ENCODE measurements around the gene LRSAM1.

The LRSAM1 gene

DNA sequence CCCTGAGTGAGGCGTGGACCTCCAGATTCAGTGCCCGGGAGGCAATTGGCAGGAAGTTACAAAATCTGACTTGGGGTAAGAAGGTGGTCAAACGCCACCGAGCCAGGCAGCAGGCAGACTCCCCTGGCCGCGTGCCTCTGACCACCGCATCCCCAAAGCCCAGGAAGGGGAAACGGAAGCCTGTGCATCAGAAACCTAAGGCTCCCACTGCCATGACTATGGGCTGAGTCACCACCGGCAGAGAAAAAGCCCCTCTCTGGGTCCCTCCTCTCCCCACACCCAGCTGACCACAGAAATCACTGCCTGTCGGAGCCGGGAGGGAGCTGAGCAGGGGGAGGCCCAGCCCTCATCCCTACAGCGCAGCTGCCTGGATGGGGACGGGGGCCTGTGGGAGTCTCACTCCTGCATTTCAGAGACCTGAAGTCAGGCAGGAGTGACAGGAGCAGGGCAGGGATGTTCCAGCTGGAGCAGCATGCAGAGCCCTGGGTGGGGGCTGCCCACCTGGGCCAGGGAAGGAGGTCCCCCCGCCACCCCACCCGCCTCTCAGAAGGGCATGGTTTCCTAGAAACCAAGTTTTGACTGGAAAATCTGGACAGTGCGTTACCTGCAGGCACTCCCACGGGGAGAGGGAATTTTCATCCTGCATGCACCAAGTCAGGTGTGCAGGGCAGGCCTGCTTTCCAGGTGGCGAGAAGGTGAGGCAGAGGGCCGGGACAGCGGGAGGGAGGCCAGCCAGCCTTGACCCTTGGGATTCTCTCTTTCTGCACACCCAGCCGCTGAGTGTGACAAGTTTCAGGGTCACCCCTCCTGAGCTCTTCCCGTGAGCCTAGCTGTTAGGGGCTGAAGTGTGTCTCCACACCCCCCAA, 68.2 kb downstream of the LRSAM1 start:
- peak; percentile 34 to 80 for DNase-seq

DNA sequence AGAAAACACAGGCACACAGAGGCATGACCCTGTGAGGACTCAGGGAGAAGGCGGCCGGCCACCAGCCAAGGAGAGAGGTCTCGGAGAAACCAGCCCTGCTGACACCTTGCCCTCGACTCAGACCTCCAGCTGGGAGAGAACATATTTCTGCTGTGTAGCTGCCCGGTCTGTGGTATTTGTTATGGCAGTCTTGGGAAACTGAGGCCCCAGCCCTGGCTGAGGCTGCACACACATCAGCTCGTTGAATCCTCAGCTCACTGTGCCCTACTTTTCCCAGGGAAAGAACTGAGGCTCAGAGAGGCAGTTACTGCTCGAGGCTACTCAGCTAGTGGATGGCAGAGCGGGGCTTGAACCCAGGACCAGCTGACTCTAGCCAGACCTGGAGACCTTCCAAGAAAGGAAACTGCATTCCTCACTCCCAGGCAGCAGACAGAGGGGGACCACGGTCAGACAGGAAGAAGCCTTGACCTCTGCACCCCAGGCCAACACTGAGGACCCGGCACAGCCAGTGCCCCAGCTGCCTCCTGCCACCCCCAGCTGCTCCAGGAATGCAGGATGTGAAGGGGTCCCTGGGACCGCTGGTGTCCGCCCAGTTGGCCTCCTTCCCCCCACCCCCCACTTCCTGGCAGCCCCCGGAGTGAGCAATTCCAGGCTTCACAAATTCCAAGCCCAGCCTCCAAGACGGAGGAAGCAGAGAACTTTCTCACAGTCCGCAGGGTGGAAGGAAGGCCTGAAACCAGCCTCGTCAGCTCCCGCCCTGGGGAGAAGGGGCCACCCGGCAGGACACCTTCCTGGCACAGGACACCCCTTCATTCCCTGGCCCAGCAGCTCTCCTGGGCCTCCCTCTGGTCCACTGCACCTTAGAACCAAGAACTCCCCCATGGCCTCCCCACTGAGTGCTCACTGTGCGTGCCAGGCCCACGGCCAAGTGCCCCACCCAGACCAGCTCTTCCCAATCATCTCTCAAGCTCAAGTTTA, 69.9 kb downstream of the LRSAM1 start:
- DNase-seq: no peak

DNA sequence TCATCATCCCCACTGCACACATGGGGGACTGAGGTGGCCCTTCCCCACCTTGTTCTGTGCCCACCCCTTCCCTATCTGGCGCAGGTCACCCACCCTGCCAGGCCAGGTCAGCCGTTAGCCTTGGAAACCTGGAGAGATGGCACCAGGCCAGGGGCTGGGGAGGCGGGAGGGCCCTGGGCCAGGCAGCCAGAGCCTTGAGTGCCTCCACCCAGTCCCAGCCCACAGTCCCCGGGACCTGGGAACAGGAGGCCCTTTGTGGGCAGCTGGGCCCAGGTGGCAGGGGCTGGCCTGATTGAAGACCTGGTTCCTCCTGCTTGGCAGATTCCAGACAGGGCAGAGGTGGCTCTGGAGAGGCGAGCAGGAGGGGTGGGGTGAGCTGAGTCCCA, 70.6 kb downstream of the LRSAM1 start:
- no peak for DNase-seq

DNA sequence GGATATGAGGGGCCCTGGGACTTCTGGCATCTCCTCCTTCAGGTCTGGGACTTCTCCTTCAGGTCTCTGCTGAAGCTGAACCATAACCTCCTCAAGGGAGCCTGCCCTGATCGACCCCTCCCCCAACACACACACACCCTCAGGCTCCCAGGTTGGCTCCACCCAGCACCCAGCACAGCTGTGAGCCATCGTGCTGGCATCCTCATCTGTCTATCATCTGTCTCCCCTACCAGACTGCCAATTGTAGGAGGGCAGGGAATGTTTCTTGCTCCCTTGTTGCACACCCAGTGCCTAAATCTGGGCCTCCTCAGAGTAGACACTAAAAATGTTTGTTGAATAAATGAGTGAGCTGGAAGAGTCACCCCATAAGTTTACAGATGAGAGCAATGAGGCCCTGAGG, 71.4 kb downstream of the LRSAM1 start:
- DNase-seq: no peak

DNA sequence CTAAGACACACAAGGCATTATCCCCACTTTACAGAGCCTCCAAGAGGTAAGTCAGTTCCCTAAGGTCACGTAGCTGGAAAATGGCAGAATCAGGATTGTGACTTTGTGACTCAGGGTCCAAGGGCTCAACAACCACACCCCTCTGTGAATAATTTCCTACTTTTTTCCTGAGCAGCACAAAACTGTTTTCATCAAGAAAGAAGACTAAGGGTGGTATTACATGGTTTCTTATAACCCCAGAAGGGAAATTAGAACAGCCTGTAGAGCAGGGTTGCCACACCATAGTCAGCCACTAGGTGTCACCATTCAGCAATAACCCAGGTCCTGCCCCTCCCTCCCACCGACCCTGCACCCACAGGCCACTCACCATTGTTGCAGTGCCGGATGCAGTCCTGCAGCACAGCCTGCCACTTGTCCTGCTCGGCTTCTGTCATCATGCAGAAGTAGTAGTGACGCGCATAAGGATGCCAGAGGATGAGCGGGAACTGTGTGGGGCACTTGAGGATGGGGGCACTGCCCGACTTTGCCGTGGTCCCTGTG, 72.1 kb downstream of the LRSAM1 start:
- DNase-seq: peak in 1 of 2 donors; percentile 20

DNA sequence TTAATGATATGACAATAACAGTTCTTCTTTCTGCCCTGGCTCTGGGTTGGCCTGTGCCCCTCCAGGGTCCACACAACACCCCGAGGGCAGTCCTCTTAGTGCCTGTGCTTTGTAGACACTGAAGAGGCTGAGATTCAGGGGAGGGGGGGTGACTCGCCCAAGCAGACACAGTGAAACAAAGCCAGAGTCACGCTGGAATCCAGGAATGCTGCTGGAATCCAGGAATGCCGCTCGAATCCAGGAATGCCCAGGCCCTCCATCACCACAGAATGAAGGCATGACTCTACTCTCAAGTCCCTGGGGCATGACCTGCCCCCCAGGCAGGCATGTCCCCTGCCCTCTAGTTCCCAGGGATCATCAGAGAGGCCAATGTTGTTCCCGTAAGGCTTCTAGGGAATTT, 73.1 kb downstream of the LRSAM1 start:
- no peak for DNase-seq

DNA sequence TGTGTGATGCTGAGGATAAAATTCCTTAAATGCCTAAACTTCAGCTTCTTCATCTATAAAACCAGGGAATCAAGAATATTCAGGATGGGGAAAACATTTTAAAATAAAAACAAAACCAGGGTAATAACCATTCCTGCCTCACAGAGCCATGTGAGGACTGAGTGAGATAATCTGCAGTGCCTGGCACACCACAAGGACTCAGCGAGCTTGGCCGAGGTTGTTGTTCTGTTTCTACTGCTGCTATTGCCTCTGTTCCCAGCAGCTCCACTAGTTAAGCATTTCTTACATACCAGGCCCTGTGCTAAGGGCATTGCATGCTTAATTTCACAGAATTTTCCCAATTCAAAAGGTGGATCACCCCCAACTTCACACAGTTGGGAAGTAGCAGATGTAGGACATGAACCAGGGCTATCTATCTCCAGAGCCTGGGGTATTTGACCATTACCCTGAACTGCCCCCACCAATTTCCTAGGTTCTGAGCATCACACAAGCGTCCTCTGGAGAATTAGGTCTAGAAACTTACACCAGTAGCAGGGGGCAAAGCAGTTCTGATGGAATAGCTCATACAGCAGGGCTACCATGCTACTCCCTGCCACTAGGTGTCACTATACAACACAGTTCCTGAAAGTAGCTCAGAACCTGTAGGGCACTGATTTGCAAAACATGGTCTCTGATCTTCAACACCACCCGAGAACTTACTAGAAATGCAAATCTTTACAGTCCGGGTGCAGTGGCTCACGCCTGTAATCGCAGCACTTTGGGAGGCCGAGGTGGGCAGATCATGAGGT, 74.3 kb downstream of the LRSAM1 start:
- peak; percentile 31 to 55 for DNase-seq

DNA sequence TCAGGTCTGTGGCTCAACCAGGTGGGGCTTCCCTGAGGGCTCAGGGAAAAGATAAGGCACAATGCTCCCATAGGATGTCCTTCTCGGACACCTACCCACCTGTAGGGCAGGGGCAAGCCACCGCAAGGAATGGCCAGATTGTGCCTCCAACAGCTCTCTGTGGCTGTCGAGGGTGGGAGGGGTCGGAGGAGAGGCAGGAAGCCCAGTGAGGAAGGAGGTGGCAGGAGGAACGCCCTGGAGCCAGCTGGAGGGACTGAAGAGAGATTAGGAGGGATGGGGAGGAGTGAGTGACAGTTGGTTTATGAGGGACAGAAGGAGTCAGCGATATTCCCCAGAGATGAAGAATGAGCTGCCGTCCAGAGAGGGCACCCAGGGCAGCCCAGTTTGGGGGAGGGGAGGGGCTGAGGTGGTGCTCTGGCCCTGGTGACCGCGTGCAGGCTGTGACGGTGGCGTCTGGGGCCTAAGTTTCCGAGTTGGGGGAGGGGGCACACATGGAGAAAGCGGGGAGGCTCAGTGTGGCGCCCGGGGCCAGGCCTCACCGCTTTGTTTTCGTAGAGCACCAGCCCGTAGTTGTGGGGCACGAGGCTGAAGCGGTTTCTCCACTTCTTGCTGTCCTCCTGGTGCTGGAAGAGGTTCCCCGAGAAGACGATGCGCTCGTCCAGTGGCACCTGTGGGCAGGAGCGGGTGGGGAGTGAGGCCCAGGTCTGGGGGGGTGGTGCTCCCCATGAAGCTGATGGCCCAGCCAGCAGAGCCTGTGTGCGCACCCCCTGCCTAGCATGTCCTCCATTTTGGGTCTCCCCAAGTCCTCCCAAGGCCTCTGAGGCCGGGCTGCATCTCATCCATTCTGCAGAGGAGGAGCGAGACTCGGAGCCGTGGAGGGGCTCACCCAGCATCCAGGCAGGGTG, 75.6 kb downstream of the LRSAM1 start:
- DNase-seq: no peak

DNA sequence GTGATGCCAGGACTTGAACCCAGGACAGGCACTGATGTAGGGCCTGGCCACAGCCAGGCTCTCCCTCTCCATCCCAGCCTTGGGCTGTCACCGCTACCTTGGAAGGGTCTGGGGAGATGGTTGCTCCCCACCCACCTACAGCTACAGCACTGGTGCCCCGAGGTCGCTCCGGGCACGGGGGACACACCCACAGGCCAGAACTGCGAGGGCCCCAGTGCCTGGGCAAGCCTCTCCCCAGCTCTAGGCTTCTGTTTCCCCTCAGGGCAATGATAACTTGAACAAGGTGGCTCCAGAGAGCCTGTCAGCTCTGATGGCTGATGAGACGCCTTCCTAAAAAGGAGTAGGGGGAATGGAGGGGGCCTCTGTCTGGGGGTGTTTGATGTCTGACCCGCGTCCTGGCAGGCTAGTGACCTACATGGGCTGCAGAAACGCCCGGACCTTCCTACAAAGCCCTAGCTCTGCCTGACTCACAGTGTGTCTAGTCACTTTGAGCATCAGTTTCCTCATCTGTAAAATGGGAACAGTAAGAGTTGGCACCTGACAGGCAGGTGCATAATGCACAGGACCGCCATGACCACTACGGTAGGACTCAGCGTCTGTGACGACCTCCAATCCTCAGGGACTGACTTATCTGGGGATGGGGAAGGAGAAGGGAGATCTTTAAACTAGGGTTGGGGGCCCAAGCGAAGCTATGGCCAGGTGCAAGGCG, 76.4 kb downstream of the LRSAM1 start:
- DNase-seq: no peak

DNA sequence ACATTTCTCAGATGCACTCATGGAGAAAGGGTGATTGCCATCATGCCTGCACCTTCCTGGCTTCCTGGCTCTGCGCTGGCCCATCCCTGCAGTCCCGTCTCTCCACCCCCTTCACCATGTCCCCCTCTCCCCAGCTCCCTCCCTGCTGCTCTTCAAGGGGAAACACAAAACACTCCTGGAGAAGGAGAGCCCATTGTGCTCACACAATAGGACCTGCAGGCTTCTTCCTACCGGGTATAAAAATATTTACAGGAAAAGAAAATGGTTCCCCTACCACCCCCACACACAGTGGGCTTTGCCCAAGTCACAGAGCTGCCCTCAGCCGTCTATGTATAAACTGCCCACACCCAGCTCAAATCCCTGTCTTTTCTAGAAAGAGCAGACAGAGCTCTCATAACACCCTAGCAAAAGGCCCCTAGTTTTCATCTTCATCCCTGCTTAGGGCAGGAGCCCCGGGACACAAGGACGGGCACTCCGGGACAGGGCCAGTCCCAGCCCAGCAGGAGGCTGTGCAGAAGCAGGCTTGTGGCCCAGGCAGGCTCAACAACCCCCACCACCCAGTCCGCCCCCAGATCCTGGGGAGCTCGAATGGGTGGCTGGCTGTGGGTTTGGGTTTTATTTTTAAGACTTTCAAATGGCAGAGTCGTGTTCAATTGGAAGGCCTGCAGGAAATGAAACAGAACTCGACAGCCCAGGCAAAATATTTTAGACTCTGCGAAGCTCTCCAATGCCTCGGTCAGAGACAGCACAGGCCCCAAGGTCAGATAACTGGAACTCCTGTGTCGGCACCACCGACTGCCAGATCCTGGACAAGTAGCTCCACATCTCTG, 77.3 kb downstream of the LRSAM1 start:
- DNase-seq: no peak

DNA sequence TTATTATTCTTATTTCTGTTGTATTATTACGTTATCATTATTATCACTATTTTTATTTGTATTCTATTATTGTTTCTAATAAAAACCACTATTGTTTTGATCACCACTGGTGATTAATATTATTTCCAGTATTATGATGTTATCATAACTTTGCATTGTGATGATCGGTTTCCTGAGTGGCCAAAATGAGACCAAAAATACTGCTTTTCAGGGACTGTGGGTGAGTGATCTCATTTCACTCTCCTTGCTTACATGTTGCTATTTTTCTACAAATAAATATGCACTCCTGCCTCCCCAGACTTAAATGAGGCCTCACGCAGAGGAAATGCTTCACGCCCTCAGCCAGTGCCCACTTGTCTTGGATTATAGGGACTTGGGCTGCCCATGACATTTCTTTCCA, 78.4 kb downstream of the LRSAM1 start:
- DNase-seq: no peak

DNA sequence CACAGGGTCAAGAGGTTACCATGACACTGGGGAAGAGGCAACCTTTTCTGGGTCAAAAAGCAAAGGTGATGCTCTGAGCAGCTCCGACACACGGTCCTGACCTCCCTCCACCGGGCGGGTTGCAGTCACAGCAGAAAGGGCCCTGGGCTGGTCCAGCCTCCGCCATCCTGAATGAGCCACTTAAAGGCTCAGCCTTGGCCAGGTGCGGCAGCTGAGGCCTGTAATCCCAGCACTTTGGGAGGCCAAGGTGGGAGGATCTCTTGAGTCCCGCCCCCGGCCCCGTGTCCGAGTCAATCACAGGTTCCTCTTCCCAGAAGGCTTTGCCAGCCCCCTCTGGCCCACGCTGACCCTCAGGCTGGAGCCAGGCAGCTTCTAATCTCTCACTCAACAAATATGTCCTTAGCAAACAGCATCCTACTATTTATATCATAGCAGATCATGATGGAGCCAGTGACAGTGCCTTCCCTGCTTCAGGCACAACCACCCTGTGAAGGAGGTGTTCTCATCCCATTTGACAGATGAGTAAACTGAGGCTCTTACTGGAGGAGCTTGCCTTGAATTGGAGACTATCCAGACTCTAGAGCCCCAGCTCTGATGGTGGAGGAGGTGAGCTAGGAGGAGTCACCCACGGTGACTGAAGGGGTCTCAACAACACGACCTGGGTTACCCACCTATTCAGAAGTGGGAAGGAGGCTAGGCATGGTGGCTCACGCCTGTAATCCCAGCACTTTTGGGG, 79.1 kb downstream of the LRSAM1 start:
- DNase-seq: no peak

DNA sequence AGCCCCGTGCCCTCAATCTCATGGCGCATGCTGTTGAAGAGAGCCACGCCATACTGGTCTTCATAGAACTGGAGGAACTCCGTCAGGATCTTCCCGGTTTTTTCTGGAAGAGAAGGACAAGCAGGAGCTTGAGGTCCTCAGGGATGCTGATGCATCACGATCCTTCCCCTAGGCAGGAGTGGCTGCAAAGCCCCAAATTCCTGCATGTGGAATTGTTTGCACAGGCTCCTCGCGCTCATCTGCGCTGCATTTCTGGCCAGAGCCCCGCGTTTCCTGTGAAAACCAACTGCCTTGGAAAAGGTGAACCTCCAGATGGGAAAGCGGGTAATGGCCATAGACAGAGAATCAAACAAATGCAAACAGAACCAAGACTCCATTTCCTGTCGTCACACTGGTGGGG, 80.4 kb downstream of the LRSAM1 start:
- no peak for DNase-seq

DNA sequence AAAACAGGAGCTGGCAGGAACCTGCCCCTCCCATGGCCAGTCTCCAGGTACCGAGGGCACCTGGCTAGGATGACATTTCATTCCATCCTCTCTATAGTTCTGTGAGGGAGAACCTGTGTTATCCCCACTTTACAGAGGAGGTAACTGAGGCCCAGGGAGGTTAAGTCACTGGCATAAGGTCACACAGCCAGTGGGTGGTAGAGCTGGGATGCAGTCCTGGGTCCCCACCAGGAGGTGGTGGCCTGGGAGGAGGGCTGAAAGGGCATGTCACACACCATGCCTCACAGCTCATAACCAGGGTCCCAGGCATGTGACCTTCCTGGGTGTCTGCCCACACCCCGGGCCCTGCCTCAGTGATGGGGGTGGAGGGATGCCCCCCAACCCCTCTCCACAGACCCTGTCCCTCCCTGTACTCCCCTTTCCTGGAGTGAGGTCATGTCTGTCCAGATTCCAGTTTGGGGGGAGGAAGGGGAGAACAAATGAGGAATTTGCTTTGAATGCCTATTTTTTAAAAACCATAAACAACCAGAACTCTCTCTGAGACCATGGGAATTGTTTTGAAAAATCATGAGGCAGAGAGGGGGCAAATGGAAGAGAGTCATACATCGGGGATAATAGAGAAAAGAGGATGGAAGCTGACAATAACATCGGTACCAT, 83.1 kb downstream of the LRSAM1 start:
- DNase-seq: no peak

DNA sequence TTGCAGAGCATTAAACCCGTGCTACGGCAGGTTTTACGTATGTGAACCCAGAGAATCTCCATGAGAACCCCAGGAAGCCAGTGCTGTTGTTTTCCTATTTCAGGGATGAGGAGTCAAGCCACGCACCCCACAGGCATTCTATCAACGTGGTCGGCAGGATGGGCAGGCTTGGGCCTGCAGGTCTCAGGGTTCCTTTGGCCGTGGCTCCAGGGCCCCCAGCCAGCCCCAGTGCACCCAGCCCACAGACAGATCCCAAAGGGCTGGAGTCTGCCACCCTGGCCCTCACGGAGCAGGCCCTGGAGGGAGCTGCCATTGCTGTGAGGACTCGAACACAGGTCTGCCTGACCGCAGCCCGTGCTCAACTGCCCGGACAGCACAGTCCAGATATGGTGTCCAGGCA, 83.6 kb downstream of the LRSAM1 start:
- DNase-seq: no peak

DNA sequence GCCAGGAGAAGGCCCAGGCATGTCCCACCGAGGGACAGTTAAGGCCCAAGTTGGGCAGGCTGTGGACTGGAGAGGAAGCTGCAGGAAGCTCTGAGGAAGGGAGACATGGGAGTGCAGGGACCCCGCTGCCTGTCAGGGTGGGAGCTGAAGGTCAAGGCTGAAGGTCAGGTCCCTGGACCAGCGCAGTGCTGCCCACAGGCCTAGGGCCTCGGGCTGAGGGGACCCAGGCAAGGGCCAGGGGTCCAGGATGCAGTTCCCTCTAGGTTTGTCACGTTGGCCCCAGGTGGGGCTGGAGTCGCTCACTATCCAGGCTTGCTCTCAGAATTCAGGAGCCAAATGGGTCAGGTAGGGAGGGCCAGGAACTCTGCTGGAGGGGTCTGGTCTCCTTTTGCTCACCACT, 84.1 kb downstream of the LRSAM1 start:
- no peak for DNase-seq

DNA sequence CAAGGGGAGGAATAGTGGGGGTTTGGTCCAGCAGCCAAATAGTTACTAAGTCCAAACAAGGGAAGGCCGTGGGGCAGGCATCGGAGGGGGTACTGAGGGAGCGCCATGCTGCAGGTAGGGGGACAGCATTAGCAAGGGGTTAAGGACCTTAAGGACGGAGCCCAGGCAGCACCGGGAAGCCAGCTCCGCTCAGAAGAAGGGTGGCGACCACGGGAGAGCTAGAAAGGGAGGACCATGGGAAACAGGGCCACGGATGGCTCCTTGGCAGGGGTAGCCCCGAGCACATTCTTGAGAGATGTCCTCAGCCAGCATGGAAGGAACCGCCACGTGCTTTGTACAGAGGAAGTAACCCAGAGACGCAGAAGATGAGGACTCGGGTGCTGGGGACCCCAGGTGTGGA, 84.5 kb downstream of the LRSAM1 start:
- DNase-seq: no peak

DNA sequence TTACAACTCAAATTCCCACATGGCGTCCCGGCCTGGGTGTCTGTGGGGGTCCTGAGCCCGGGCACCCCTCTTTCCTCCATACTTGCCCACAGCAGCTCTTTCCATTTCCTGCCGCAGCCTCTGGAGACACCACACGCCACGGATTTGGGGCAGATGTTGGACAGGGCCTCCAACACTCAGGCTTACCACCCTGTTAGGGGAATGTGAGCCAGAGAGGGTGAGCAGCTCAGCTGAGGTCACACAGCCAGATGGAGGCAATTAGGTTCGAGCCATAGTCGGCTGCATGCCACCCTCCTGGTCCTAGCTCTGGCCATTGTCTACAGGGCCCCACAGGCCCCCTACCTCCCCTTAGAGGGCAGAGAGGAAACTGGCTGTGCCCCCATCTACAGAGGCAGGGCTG, 85.2 kb downstream of the LRSAM1 start:
- no peak for DNase-seq

DNA sequence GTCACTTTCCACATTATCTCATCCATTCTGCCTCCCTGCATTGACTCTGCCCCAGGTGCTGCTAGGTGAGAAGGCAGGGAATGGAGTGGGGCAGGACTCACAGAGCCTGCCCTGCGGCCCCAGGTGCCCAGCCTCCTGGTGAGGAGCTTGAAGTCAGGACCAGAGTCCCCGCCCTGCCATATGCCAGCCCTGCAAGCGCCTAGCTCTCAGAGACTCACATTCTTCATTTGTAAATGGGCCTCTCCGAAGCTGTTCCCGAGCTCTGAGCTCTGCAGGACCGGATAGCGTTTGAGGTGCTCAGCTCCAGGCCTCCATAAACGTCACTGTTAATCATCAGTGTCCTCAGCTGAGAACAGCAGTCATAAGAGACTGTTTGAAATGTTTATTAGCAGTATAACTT, 85.7 kb downstream of the LRSAM1 start:
- DNase-seq: no peak
